Stimulated activated CD4-positive, alpha-beta T cell treated with anti-CD3 and anti-CD28 coated beads, Interleukin-4, amount 100 ng/mL, for 4 hours (primary cell): ENCODE measurements around the gene PLEKHA4.
A peak's percentile ranks its signal among the peaks of the same experiment; 100 is the strongest.
"Not testable (repeated sequence)": the region's sequence is repeated elsewhere in the genome, so short reads cannot be mapped to it uniquely, and the experiment has no call there.

Experiments used
- DNase-seq, 2 experiments: peaks; one replicate each; pipeline ENCODE4 v3.0.0-alpha.2; 2020

The PLEKHA4 gene

DNA sequence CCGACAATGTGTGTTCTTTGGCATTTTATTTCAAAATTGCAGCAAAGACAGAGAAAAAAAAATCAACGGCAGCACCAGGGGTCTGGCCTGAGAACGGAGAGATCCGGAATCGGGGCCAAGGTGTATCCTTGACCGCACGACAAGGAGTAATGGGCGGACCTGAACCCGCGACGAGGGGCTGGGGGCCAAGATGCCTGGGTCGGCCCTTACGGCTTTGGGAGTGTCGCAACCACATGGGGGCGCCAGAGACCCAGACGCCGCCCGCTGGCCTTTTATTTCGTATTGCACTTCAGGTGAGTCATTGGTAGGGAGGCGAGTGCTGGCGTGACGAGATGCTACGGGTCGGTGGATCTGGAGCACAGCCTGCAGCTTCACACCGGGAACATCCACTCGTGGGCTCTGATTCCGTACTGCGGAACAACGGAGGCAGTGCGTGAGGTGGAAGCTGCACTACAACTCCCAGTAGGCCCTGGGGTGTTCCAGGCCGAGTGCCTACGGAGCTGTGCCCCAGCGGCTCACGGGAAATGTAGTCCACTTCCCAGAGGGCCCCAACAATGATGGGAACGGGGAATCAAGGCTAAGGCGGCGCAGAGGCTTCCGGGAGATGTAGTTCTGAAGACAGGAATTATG is 73.2 kb downstream of the PLEKHA4 start:
- peak; percentile 78 to 79 for DNase-seq

DNA sequence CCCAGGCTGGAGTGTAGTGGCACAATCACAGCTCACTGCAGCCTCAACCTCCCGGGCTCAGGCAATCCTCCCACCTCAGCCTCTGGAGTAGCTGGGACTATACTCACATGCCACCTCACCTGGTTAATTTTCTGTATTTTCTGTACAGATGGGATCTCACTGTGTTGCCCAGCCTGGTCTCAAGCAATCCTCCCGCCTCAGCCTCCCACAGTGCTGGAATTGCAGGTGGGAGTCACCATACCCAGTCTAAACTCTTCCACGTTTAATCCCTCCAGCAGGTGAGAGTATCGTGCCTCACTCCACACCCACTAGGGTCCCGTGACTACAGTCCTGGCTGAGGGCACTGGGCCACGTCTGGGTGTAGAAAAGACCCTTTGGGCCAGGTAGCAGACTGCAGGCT is 74.1 kb downstream of the PLEKHA4 start:
- DNase-seq = no peak

GRCh38 chr19:48793271-48793670 is 75.1 kb downstream of the PLEKHA4 start:
- no peak for DNase-seq

GRCh38 chr19:48787331-48787730 is 81.1 kb downstream of the PLEKHA4 start:
- not testable (repeated sequence) for DNase-seq
